Measurements from ENCODE around the gene GNG12.

The GNG12 gene

DNA sequence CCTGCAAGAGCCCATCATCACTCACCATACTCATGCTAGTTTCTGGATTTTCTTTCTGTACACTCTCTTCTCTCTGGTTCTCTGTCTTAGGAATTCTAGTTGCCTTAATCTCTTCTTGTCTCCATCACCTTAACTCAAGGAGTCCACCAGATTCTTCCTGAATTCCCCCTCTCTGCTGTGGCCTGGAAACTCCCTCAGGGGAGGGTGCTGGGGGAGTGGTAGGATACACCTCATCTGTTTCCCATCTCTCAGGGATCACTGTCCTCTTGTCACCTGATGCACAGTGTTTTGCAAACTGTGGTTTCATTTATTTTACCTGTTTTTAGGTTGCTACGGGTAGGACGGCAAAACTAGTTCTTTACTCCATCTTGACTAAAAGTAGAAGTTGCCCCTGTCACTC, 6.6 kb upstream of the GNG12 start:
- no peak for DNase-seq

DNA sequence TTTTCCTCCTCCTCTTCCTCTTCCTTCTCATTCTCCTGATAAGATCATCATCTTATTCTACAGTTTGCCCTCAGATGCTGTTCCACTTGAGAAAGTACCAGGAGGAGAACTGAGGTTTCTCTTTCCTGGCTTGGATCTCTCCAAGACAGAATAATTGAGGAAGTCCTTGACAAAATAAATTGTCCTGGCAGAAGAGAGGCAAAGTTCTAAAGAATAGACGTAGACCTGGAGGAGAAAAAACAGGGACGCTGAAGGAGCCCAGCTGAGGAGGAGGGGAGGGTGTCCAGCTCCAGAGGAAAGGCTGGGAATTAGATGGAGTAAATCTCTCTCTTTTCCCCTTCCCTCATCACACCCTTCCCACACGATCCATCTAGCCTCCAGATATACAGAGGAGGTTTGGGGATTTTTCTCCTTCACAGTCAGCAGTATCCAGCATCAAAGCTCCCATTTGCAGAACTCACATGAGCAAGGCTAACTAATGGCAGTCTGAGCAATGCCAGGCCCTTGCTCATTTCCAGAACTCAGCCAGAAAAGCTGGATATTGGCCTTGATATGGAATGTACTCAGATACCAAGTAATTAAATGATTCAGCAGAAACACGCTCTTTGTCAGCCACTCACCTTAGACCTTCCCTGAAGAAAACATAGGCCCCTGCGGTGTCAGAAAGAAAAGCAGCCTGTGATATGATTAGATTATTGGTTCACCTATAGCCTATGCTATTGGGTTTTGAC, 5.1 kb upstream of the GNG12 start:
- peak; percentile 54 for DNase-seq

DNA sequence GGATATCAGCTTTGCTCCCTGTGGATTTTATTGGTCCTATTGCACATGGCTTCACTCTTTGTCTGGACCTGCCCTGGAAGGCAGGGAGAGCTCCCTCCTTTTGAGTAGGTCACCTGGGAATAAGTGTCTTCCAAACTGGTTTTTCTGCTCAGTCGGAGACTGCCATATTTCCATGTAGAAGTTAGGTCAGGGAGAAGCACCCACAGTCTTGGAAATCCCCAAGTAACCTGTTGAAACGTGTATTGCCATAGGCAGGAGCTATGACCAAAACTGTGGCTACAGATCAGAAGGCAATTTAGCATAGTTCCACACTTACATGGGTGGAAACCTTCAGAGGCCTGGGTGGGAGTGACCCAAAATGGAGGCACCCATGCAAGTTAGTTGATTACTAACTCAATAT, 3.5 kb upstream of the GNG12 start:
- DNase-seq = no peak

DNA sequence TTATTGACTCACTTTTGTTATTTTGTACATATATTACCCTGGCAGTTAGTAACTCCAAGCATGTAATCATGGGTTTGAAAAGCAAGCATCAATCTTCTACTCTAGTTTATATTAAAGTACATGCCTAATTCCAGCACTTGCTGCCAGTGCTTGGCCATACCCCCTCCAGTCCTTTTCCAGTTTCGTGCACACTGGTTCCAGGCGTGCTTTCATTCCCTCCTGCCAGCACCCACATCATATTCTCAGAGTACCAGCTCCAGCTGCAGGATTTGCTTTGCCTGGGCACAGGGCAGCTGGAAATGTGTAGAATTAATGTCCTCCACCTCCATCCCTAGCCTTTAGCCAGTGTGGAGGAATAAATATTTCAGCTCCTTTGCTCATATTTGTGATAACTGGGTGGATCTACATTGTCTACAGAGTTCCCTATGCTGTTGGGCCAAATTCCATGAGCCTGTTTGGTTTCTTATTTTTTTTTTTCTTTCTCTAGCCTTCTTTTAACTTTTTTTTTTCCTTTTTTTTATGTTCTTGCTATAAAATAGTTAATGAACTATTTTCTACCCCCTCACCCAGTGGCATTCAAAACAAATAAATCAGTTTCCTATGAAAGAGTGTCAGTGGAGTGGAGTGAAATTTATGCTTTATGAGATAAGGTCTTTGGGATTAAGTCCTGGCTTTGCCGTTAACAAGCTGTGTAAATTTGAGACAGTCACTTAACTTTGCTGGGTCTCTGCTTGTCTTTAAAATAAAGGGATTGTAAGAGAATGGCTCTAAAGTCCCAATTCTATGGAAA, 2.6 kb upstream of the GNG12 start:
- no peak for DNase-seq

DNA sequence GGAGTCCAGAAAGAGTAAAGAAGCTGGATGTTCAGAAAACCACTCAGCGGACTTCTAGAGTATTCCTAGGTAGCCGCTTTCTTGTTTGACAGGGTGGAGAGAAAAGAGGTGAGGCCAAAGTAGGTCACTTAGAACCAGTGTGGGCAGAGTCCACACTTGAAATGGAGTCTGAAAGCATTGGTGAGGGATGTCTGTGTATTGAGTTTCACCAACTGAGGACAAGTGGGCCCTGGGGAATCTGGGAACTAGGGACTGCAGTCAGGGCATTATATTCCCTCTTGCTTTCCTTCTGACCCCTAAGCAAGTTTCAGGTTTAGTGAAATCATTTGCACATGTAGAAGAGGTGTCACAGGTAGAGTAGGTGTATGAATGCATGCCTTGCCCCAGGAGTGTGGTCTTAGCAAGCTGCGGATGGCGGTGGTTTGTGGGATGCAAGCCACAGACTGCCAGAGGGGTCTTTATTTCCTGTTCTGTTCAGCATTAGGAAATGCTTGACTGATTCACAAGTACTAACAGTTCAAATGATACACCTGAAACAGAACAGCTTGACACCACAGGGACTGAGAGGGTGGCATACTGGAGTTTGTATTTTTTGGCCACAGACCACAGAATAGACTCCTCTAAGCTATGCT, 1.1 kb upstream of the GNG12 start:
- DNase-seq = peak; percentile 51

DNA sequence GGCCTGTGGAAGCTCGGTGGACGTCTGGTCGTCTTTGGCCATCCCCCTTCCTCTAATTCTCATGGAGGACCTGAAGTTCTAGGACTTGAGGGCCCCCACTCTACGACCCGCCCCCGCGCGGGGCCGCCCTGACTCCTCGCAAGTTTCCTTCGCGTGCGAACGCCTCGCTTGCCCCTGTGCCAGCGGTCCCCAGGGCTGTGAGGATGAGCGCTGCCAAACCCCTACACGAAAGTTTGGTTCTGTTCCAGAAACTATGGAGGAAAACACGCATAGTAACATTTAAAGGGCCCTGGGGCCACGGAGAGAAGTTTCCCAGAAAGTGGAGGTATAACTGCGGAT, 304 bp upstream of the GNG12 start:
- no peak for DNase-seq

DNA sequence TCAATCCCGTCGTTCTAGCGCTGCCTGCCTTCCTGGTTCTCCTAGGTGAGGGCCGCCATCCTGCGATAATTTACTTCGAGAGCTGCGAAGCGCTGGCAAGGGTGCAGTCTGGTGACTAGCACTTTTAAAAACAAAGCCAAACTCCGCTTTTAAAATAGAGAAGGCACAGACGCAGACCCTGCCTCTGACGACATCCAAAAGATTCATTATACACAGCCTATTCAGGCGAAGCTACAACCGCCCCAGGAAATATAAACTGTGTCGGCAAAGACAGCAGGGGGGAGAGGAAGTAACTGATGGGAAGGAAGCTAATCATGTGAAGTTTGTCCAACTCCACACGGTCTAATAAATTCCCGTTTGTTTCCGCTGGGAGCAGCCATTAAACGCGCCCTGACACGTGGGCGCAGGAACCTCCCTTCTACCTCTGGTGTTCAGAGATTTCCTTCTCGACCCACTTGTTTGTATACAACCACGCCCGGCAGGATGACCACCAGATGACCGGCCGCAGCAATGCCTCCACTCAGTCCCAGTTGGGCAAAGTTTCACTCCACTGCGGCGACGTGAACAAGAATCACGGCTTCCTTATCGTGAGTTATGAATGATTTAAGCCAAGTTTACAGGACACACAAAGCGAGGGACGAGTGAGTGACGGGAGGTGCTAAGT, 1.3 kb downstream of the GNG12 start:
- peak; percentile 73 for DNase-seq

DNA sequence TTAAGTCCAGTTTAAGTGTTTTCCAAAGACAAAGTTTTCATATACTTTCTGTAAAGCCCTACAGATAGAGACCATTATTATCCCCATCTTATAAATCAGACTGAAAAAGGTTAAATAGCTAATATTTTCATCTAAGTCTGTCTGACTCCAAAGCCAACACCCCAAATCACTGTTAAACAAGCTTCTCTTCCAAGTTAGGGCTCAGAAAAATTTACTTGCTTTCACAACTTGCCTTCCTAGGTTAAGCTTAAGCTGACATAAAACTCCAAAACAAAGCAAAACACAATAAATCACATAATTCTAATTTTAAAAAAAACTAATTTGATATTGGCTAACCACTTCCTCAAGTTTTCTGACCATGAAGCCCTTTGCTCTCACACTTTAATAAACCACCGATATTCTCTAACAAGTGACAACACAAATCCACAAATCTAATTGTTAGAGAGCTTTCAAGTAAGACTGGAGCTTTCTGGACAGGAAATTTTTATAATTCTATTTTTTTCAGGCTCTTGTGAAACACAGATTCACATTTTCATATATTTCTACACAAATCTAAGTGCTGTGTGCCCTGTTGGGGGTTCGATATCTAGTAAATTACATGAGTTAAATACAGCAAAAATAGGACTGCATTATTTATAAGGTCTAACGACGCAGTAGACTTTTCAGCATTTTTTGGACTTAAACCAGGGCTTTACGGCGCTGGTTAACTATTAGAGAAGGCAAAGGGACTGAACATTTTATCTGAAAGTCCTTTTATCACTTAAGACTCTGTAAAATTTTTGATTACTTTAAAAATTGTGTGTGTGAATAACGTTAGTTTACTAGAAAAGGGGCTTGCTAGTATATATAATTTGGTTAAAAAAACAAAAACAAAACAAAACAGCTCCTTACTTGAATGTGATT, 2.1 kb downstream of the GNG12 start:
- no peak for DNase-seq

DNA sequence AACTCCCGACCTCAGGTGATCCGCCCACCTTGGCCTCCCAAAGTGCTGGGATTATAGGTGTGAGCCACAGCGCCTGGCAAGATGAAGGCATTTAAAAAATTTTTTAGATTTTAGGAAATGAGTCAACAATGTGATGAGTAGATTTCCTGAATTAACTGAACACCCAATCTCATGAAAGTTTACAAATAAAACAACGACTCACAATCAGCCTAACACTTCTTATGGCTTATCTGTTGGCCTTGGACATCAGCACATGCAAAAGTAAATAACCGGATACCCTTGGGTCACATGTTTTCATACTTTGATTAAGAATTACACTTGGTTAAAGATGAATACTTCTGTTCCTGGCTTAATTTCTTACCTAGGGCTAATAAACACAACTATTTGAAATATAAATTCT, 3.0 kb downstream of the GNG12 start:
- no peak for DNase-seq

DNA sequence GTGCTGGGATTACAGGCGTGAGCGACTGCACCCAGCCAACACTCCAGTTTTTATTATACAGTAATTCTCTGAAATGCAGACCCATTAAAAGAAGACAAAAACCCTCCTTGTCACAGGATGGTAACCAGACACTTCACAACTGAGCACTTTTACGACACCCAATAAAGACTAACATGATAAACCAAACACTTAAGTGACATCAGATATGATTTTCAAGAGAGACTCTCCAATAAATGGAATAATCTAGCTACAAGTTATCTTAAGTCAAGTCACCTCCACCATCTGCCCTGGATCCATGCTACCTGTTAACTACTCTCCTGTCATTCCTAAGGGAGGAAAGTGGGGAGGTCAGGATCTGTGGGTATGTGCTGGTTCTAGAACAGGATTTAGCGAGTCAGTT, 5.6 kb downstream of the GNG12 start:
- DNase-seq = no peak

DNA sequence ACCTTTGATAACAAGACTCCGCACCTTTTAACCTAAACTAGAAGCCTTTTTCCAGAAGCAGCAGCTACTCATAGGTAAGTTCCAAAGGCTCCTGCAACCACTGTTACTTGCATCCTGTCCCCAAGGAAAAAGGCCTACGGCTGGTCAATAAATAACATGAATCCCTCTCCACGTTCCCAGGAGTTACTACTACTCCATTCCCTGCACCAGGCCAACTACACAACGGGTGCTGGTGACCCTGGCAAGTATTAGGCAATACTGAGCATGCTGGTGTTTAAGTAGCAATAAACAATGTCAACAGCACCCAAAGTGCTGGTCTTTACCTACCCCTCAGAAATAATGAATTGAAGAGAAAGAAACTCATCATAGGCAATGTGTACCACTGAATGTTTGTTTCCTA, 7.7 kb downstream of the GNG12 start:
- DNase-seq = no peak

DNA sequence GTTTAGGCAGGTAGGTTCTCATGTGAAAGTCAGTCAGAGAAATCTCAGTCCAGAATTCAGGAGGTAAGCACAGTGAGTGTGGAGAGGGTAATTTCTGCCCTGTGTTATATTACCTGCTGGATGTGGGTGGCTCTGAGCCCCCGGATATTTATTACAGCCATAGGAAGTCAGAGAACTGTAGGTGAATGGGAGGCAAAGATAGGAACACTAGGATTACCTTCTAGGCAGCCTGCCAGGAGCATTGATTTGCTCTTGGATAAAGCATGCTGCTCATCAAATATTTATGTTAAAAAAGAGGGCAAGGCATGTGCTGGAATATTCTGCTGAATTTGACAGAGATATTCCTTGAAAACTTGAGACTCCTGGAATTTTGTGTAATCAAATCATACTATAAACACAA, 8.5 kb downstream of the GNG12 start:
- no peak for DNase-seq

DNA sequence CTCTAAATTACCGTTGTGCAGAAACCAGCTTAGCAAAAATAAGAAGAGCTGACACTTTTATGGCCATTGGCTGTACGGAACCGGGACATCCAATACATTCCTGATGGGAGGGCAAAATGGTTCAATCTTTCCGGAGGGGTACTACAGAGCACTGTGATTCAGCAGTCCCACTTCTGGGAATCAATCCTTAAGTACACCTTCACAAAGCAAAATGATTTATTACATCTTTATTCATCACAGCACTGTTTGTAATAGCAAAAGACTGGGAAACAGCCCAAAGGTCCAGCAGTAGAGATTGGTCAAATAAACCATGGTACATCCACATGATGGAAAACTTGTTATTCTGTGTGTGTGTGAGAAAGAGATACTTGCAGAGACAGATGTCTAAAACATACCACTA, 9.7 kb downstream of the GNG12 start:
- no peak for DNase-seq

DNA sequence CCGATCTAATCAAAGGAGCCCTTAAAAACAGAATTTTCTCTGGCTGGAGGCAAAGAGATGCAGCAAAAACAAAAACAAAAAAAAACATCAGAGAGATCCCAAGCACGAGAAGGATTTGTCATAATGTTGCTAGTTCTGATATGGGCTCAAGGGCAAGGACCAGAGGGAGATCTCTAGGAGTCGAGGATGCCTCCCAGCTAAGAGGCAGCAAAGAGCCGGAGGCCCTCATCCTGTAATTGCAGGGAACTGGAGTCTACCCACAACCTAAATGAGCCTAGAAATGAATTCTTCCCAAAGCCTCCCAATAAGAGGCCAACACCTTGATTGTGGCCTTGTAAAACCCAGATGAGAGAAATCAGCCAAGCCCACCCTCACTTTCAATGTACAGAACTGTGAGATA, 12.0 kb downstream of the GNG12 start:
- no peak for DNase-seq

DNA sequence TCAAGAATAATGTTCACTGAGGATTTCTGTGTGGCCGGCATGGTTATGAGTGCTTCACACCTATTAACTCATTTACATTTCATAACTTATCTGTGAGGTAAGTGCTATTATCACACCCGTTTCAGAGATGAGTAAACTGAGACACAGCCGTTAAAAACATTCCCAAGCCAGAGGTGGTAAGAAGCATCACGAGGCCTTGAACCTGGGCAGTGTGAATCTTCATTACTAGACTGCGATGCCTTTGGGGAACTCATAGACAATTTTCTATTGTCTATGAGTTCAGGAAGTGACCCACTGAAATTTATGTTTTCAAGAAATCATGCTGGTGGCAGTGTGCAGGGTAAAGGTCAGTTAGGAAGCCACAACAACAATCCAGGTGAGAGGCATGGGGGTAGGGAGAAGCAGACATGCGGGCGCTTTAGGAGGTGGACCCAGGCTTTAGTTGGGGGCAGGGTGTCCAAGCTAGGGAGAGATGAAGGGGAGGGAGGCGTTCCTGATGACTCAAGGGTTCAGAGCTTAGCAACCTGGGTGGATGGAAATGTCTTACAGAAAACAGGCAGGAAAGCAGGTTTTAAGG, 14.5 kb downstream of the GNG12 start:
- no peak for DNase-seq

DNA sequence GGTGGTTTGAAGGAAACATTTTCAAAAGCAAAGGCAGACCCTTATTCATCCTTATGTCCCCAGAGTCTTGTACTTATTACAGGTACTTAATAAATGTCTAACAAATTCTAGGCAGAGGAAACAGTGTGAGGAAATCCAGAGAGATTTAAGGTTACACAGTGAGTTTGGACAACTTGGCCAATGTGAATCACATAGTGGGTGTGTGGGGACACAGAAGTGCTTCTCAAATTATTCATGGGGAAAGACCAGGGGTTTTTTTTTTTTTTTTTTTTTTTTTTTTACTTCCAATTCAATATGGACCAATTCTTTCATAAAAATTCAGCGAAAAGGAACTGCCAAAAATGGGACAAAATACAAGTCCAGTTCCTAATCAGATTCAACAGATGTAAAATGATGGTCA, 15.1 kb downstream of the GNG12 start:
- no peak for DNase-seq

DNA sequence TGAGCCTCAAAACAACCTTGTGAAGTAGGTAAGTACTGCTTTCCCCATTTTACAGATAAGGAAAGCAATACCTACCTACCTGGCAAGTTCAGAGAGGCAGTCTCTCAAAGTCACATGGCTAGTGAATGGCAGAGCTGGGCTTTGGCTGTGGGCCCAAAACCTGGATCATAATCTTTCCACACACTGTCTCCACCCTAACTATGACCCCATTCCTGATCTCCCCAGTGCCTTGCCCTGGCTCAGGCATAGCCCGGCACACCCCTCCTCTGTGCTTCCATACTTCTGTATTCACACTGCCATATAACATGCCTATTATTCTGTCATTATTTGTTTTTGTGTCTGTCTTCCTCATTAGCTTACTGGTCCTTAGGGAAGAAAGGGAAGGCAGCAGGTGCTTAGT, 15.9 kb downstream of the GNG12 start:
- DNase-seq = no peak

DNA sequence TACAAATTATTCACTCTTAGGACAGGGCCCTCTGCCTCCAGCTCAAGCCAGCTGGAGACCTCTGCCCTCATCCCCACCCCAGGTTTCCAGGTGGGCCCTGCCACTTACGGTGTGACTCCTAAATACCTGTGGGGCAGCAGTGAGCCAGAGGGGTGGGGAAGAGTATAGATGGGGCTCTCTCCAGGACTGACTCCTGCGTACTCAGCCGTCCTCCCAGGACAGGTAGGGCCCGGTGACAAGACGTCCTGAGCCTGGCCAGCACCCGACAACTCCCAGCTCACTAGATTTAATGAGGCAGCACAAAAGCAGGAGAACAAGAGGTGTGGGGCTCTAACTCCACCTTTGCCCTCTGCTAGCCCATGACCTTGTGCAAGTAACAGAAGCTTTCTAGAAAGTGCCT, 16.8 kb downstream of the GNG12 start:
- DNase-seq = no peak

DNA sequence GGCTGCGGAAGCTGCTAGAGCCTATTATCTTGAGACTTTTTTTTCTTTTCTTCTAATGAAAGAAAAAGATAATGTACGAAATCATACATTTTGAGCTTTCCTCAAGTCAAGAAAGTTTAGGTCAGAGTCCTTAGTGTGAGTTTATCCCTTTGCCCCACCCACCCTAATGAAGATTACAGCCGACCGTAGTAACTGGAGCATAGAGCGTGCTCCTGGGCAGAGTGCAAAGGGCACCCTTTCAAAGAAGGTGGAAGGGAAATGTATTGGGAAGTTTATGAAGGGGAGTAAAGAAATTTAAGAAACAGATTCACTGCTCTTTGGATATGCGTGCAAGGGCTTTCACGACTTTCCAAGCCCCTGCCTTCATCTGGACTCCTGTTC, 17.2 kb downstream of the GNG12 start:
- DNase-seq = no peak

DNA sequence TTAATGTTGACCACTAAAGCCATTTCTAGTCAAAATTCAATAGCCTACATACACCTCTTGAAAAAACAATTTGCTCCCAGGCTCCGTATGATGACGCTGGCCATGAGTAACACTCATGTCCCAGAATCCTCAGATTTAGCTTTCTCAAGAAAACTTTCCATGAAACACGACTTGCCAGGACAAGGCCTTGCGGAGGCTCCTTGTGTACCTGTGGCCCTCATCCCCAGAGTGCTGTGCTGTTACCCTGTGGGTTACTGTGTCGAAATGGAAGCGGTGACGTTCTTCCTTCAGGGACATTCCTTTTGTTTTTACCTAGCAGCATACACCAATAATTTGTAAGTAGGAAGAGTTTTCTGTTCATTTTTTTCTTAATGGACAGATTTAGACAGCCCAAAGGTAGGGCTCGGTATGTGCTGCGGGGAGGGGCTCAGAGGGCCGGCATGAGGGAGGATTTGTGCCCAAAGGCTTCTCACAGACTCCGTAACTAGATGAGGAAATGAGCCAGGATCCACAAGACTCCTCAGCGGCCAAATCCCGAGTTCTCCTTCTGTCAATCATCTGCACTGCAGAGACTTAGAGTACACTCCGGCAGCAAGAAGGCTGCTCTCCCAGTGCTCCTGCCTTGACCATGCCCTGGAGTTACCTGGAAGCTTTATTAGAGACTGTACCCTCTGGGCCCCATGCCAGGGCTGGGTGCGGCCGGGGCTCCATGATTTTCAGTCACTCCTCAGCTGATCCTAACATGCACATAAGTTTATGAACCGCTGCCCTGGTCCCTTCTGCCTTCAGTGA, 17.8 kb downstream of the GNG12 start:
- DNase-seq = no peak

DNA sequence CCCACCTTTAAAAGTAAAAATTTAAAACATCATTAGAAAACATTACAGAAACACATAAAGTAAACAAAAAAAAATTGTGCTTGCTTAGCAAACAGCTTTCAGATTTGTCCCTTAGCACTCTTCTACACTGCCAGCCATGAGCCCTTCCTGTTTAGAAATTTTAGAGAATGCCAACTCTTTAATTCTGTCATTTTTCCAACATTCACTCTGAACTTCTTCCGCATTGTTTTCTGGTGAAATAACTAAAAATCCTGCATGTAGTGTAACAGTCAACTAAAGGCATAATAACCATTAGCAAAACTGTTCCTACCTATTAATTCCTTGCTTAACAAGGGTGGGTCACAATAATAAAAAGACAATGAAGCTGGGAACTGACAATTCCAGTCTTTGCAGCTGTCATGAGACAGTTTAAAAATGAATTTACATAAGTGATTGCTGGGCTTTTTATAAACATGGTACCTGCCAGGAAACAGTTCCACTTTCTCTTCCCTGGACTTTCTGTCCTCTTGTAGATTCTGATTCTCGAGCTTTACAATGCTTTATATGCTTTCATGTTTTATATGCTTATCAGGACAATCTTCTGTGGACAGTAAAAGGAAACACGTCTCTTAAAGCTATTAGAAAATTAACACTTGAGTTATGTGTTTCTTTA, 19.0 kb downstream of the GNG12 start:
- no peak for DNase-seq
